ENCODE measurements around the gene POLR3GL.

Gene POLR3GL

GRCh38 chr1:145974721-145975120, 10.2 kb downstream of the POLR3GL start:
- no peak for DNase-seq (ENCODE audit: low read depth in 2 of 2)

GRCh38 chr1:145975216-145975615, 10.7 kb downstream of the POLR3GL start:
- no peak for DNase-seq (ENCODE audit: low read depth in 2 of 2)

- no peak for DNase-seq (ENCODE audit: low read depth in 2 of 2)
Measured at GRCh38 chr1:145977016-145977415, 12.5 kb downstream of the POLR3GL start.

- peak in 1 of 2 donors; percentile 48 for DNase-seq (ENCODE audit: low read depth in 2 of 2)
Measured at GRCh38 chr1:145977486-145978470, 13.3 kb downstream of the POLR3GL start.

- DNase-seq (ENCODE audit: low read depth in 2 of 2) = no peak
Measured at GRCh38 chr1:145978471-145978853, 14.0 kb downstream of the POLR3GL start.

GRCh38 chr1:145978854-145979745, 14.6 kb downstream of the POLR3GL start:
- peak; percentile 58 to 70 for DNase-seq (ENCODE audit: low read depth in 2 of 2)

GRCh38 chr1:145979746-145980456, 15.4 kb downstream of the POLR3GL start:
- DNase-seq (ENCODE audit: low read depth in 2 of 2) = no peak

- DNase-seq (ENCODE audit: low read depth in 2 of 2) = no peak
Measured at GRCh38 chr1:145980457-145980994, 16.0 kb downstream of the POLR3GL start.

GRCh38 chr1:145982010-145982723, 17.7 kb downstream of the POLR3GL start:
- DNase-seq (ENCODE audit: low read depth in 2 of 2) = no peak

- no peak for DNase-seq (ENCODE audit: low read depth in 2 of 2)
Measured at GRCh38 chr1:145983206-145983675, 18.8 kb downstream of the POLR3GL start.

- DNase-seq (ENCODE audit: low read depth in 2 of 2) = no peak
Measured at GRCh38 chr1:145983960-145984830, 19.7 kb downstream of the POLR3GL start.

- DNase-seq (ENCODE audit: low read depth in 2 of 2) = no peak
Measured at GRCh38 chr1:145985129-145985501, 20.6 kb downstream of the POLR3GL start.

GRCh38 chr1:145985502-145986439, 21.3 kb downstream of the POLR3GL start:
- DNase-seq (ENCODE audit: low read depth in 2 of 2) = no peak

GRCh38 chr1:145986551-145986950, 22.1 kb downstream of the POLR3GL start:
- DNase-seq (ENCODE audit: low read depth in 2 of 2) = no peak

- no peak for DNase-seq (ENCODE audit: low read depth in 2 of 2)
Measured at GRCh38 chr1:145987926-145988325, 23.4 kb downstream of the POLR3GL start.

- DNase-seq (ENCODE audit: low read depth in 2 of 2) = no peak
Measured at GRCh38 chr1:145988773-145989172, 24.3 kb downstream of the POLR3GL start.

- DNase-seq (ENCODE audit: low read depth in 2 of 2) = no peak
Measured at GRCh38 chr1:145990249-145990855, 25.9 kb downstream of the POLR3GL start.

- no peak for DNase-seq (ENCODE audit: low read depth in 2 of 2)
Measured at GRCh38 chr1:145991735-145992412, 27.4 kb downstream of the POLR3GL start.
